ENCODE results near the gene AXDND1.

The AXDND1 gene

GRCh38 chr1:179529482-179530195, 163.9 kb downstream of the AXDND1 start:
- TF ChIP-seq, protein P1, sequence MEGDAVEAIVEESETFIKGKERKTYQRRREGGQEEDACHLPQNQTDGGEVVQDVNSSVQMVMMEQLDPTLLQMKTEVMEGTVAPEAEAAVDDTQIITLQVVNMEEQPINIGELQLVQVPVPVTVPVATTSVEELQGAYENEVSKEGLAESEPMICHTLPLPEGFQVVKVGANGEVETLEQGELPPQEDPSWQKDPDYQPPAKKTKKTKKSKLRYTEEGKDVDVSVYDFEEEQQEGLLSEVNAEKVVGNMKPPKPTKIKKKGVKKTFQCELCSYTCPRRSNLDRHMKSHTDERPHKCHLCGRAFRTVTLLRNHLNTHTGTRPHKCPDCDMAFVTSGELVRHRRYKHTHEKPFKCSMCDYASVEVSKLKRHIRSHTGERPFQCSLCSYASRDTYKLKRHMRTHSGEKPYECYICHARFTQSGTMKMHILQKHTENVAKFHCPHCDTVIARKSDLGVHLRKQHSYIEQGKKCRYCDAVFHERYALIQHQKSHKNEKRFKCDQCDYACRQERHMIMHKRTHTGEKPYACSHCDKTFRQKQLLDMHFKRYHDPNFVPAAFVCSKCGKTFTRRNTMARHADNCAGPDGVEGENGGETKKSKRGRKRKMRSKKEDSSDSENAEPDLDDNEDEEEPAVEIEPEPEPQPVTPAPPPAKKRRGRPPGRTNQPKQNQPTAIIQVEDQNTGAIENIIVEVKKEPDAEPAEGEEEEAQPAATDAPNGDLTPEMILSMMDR (IDR thresholded peaks at IDR 0.05) = no peak

GRCh38 chr1:179530352-179530751, 164.6 kb downstream of the AXDND1 start:
- TF ChIP-seq, protein P1 (IDR thresholded peaks at IDR 0.05) = no peak

DNA sequence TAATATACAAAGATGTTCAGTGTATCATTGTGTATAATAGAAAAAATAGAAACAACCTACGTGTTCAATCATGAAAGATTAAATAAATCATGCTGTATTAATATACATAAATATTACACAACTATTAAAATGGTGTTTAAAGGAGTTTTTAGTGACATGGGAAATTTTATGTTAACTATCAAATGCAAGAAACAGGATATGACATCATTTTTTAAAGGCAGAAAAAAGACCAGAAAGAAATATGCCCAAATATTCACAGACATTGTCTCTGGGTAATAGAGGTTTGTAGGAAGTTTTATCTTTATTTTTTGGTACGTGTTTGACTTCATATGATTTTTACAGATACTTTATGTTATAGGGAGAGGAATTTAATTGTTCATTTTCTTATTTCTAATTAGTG, 176.0 kb downstream of the AXDND1 start:
- TF ChIP-seq, protein P1 (IDR thresholded peaks at IDR 0.05) = no peak

- TF ChIP-seq, protein P1 (IDR thresholded peaks at IDR 0.05) = no peak
Observed at GRCh38 chr1:179545321-179545720, 179.6 kb downstream of the AXDND1 start.

- TF ChIP-seq, protein P1 (IDR thresholded peaks at IDR 0.05) = no peak
Observed at GRCh38 chr1:179547021-179547535, 181.3 kb downstream of the AXDND1 start.

DNA sequence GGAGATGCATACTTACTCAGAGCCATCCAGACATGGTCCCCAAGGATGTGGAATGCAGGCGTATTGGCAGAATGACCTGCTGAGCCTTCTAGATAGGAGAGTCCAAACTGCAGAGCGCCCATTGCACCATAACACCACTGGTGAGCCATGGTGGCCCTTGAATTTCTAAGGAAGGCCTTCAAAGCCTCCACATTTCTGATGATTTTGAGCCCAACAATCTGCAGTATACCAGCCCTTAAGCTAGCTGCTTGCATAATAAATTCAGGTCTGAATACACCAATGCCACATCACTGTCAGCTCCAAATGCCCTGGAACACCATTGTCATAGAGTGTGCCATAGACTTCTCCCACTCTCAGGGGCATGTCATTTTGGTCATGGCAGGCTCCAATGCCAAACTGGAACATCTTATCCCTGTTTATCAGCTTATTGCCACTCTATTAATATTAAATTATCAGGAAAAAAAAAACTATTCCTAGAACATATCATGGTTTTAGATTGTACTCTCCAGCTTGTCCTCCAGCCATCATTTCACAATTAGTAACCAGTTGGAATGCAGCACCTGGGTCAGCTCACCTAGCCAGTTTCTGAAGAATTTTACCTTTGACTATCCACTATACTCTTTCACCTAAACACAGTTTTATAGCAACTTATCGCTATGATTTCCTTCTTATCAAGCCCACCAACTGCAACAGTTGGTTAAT, 183.0 kb downstream of the AXDND1 start:
- TF ChIP-seq, protein P1 (IDR thresholded peaks at IDR 0.05) = no peak

- TF ChIP-seq, protein P1 (IDR thresholded peaks at IDR 0.05) = no peak
Observed at GRCh38 chr1:179549368-179549700, 183.6 kb downstream of the AXDND1 start.

Measured in LNCAP (cell line).